Measurements from ENCODE around the gene SLC29A2.
"Not testable (repeated sequence)": the region's sequence is repeated elsewhere in the genome, so short reads cannot be mapped to it uniquely, and the experiment has no call there.

SLC29A2 gene

GRCh38 chr11:66333896-66334604, 37.5 kb downstream of the SLC29A2 start:
- DNase-seq (ENCODE audit: low read depth, low spot score): no peak

- no peak for DNase-seq (ENCODE audit: low read depth, low spot score)
Measured at GRCh38 chr11:66333220-66333877, 38.2 kb downstream of the SLC29A2 start.

- DNase-seq (ENCODE audit: low read depth, low spot score): no peak
Measured at GRCh38 chr11:66332371-66333219, 39.0 kb downstream of the SLC29A2 start.

- no peak for DNase-seq (ENCODE audit: low read depth, low spot score)
Measured at GRCh38 chr11:66331542-66332370, 39.8 kb downstream of the SLC29A2 start.

GRCh38 chr11:66330931-66331330, 40.6 kb downstream of the SLC29A2 start:
- DNase-seq (ENCODE audit: low read depth, low spot score): no peak

GRCh38 chr11:66329165-66329673, 42.3 kb downstream of the SLC29A2 start:
- DNase-seq (ENCODE audit: low read depth, low spot score): no peak

- DNase-seq (ENCODE audit: low read depth, low spot score): peak; percentile 96
Measured at GRCh38 chr11:66328302-66329144, 43.0 kb downstream of the SLC29A2 start.

- no peak for DNase-seq (ENCODE audit: low read depth, low spot score)
Measured at GRCh38 chr11:66328031-66328301, 43.6 kb downstream of the SLC29A2 start.

GRCh38 chr11:66327171-66328030, 44.2 kb downstream of the SLC29A2 start:
- DNase-seq (ENCODE audit: low read depth, low spot score): no peak

- no peak for DNase-seq (ENCODE audit: low read depth, low spot score)
Measured at GRCh38 chr11:66326261-66327111, 45.1 kb downstream of the SLC29A2 start.

GRCh38 chr11:66325263-66325671, 46.3 kb downstream of the SLC29A2 start:
- no peak for DNase-seq (ENCODE audit: low read depth, low spot score)

- peak; percentile 57 for DNase-seq (ENCODE audit: low read depth, low spot score)
Measured at GRCh38 chr11:66324664-66325063, 46.9 kb downstream of the SLC29A2 start.

GRCh38 chr11:66323684-66324083, 47.9 kb downstream of the SLC29A2 start:
- DNase-seq (ENCODE audit: low read depth, low spot score): no peak

GRCh38 chr11:66322732-66323427, 48.7 kb downstream of the SLC29A2 start:
- DNase-seq (ENCODE audit: low read depth, low spot score): no peak

- DNase-seq (ENCODE audit: low read depth, low spot score): no peak
Measured at GRCh38 chr11:66321606-66322005, 50.0 kb downstream of the SLC29A2 start.

GRCh38 chr11:66320748-66321147, 50.8 kb downstream of the SLC29A2 start:
- DNase-seq (ENCODE audit: low read depth, low spot score): not testable (repeated sequence)

- not testable (repeated sequence) for DNase-seq (ENCODE audit: low read depth, low spot score)
Measured at GRCh38 chr11:66320289-66320688, 51.3 kb downstream of the SLC29A2 start.

GRCh38 chr11:66318600-66318970, 53.0 kb downstream of the SLC29A2 start:
- no peak for DNase-seq (ENCODE audit: low read depth, low spot score)
